ENCODE data around the gene KIAA1217. TPM values are rescaled to one million over a fixed set of nuclear protein-coding genes. Genes with fewer than 3 reads are reported as not detected.

KIAA1217 gene
- total and polyA plus RNA-seq, 5 donors = 14.6 to 43.6 (median 31.3) TPM

DNA sequence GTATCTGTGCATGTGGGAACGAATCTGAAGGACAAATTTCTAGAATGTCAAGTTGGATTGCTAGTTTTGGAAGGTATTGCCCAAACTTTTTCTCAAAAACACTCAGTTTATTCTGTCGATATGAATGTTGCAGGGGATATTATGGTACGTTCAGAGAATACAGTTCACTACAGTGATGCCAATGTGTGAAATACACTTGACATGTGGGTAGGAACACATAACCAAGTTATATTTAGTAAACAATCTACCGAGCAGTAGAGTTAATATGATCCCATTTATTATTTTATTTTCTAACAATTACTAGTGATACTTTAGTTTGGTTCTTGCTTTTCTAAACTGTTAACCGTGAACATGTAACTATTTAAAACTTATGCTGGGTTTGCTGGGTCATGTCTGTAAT lies 37.4 kb downstream of the KIAA1217 start:
- intact Hi-C loops (cut with DNase I) = no loop called here
- Histone ChIP-seq H3K27ac (ENCODE audit: low read length) (no peak overlapping the region), H3K27me3 (ENCODE audit: control insufficient read depth, insufficient read depth) (no peaks in the 10 kb centered on the region), H3K4me1 (ENCODE audit: control insufficient read depth, insufficient read depth, low read length) (peaks cover 4% of the 10 kb centered on the region), H3K4me3 (ENCODE audit: low read length) (no peak overlapping the region), H3K9me3 (ENCODE audit: control insufficient read depth, low read length) (no peaks in the 10 kb centered on the region)
- ATAC-seq = no peak
- 61% methylated on average over 5 of the region's 5 CpGs for WGBS
- no peak for DNase-seq

DNA sequence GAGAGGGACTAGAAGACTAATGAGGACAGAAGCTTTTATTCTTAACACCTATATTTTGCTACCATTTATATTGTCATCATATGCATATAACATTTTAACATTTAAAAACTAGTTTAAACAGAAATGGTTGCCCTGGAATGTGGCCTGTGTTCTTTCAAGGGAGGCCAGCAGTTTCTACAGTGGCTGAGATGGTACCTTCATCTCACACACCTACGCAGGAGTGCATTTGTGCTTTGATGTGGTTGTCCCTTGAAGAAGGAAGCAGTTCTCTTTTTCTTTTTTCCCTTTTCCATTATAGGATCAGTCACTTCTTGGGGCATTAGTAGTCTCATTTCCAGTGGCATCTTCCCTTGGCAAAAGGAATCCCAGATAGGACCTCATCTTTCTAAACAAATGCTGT lies 38.9 kb downstream of the KIAA1217 start:
- intact Hi-C loops (cut with DNase I) = no loop called here
- Histone ChIP-seq H3K4me3 (ENCODE audit: low read length) (no peak overlapping the region), H3K9me3 (ENCODE audit: control insufficient read depth, low read length) (no peaks in the 10 kb centered on the region), H3K4me1 (ENCODE audit: control insufficient read depth, insufficient read depth, low read length) (peaks cover 6% of the 10 kb centered on the region), H3K27me3 (ENCODE audit: control insufficient read depth, insufficient read depth) (no peaks in the 10 kb centered on the region), H3K27ac (ENCODE audit: low read length) (no peak overlapping the region)
- 39% methylated on average over 1 of the region's 1 CpG for WGBS
- ATAC-seq = no peak
- DNase-seq = no peak

DNA sequence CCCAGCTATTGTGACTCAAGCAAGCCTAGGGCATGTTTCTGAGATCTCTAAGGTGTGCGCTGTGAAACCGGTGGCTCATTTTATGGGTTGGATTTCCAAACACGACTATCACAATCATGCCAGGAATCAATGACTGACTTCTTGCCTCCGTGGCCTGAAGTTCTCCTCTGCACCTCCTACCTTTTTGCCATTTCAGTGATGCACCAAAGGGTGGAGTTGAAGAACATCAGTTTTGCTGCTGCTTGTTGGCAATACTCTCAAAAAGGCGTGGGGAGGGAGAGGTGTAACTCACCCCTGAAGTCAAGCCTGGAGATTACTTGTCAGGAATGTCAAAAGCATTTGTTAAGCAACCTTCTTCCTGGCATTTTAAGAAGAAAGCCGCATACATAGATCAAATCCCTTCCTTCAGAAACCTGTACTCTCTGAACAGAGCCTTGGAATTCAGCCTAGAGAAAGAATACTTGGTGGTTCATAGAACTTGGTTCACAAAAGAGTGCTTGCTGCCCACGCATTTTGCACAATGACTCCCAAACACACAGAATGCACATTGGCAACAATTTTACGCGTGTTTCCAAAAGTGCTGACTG lies 41.0 kb downstream of the KIAA1217 start:
- Histone ChIP-seq H3K4me1 (ENCODE audit: control insufficient read depth, insufficient read depth, low read length) (peaks cover 11% of the 10 kb centered on the region), H3K9me3 (ENCODE audit: control insufficient read depth, low read length) (no peaks in the 10 kb centered on the region), H3K4me3 (ENCODE audit: low read length) (no peak overlapping the region), H3K27me3 (ENCODE audit: control insufficient read depth, insufficient read depth) (no peaks in the 10 kb centered on the region), H3K27ac (ENCODE audit: low read length) (no peak overlapping the region)
- WGBS = 61% methylated on average over 9 of the region's 9 CpGs
- DNase-seq (no peak), ATAC-seq (no peak)
- intact Hi-C loops (cut with DNase I) = no loop called here

DNA sequence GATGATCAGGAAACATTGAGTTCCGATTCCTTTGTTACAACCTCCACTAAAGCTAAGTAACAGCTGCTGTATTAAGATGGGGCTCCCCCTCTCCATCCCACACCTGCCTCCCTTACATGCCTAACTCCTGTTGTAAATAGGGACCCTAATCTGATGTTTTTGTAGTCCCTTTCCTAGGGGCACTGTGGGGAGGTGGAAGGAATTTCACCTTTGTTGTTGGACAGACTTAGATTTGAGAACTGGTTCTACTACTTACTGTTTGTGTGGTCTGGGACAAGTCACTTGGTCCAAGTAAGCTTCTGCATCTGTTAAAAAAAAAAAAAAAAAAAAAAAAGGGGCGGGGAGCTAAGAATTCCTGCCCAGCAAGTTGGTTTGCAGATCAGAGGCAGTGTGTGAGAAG lies 42.6 kb downstream of the KIAA1217 start:
- Histone ChIP-seq H3K4me1 (ENCODE audit: control insufficient read depth, insufficient read depth, low read length) (peaks cover 15% of the 10 kb centered on the region), H3K4me3 (ENCODE audit: low read length) (no peak overlapping the region), H3K27me3 (ENCODE audit: control insufficient read depth, insufficient read depth) (no peaks in the 10 kb centered on the region), H3K9me3 (ENCODE audit: control insufficient read depth, low read length) (no peaks in the 10 kb centered on the region), H3K27ac (ENCODE audit: low read length) (no peak overlapping the region)
- DNase-seq (no peak), ATAC-seq (no peak)
- intact Hi-C loops (cut with DNase I) = no loop called here
- WGBS = 71% methylated on average over 2 of the region's 2 CpGs

DNA sequence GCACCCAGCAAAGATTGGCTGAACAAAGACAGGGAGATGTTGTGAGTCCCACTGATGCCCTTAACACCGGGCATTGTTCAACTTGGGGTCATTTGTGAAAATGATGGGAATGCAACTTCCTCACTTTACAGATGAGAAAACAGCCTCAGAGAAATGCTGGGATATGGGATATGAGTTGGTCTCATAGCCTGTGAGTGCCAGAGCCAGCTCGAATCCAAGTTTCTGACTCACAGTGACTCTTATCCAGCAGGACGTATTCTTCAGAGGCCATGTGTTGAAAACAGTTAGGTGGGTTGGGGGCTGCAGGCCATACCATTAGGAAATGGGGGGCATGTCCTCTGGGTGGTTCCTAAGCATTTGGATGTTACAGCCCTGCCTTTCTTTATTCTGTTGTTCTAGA lies 45.2 kb downstream of the KIAA1217 start:
- no peaks in the 10 kb centered on the region for H3K9me3 ChIP-seq (ENCODE audit: control insufficient read depth, low read length)
- H3K27me3 ChIP-seq (ENCODE audit: control insufficient read depth, insufficient read depth) = no peaks in the 10 kb centered on the region
- peak in 1 of 2 donors; percentile 28 for ATAC-seq
- no peak for DNase-seq
- H3K4me3 ChIP-seq (ENCODE audit: low read length) = no peak overlapping the region
- intact Hi-C loops (cut with DNase I) = no loop called here
- H3K4me1 ChIP-seq (ENCODE audit: control insufficient read depth, insufficient read depth, low read length) = peaks cover 20% of the 10 kb centered on the region
- WGBS = 58% methylated on average over 3 of the region's 3 CpGs
- no peak overlapping the region for H3K27ac ChIP-seq (ENCODE audit: low read length)

DNA sequence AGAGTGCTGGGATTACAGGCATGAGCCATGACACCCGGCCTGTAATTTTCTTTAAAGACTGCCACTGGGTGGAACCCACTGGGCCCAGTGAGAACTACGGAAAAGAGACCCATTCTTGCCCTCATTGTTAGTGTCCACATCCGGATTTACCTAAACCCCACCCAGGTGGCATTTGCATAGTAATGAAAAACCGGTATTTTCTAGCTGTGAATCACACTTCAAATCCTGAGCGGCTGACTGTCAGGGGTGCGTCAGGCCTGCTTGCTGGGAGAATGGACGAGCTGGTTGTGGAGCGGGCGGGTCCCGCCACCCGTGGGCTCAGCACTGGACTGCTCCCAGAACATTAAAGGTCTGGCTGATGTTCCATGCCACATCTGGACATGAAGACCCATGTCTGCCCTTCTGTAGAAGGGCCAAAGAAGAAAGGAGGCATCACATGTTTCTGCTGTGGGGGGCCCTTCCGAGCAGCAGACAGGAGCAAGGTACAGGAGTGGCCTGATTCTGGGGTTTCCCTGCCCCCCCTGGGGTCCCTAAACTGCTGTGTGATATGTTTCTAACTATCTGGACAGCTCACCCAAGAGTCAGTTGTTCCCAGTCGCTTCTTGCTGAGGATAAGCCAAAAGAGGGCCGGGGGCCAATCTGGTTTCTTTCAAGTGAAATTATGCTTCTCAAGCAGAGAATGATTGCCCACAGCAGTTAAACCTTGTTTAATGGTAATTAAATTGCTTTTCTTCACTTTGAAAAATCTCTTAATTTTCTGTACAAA lies 46.4 kb downstream of the KIAA1217 start:
- intact Hi-C loops (cut with DNase I) = no loop called here
- H3K4me1 ChIP-seq (ENCODE audit: control insufficient read depth, insufficient read depth, low read length) = peaks cover 16% of the 10 kb centered on the region
- H3K27me3 ChIP-seq (ENCODE audit: control insufficient read depth, insufficient read depth) = no peaks in the 10 kb centered on the region
- ATAC-seq = no peak
- 75% methylated on average over 14 of the region's 14 CpGs for WGBS
- H3K27ac ChIP-seq (ENCODE audit: low read length) = no peak overlapping the region
- H3K9me3 ChIP-seq (ENCODE audit: control insufficient read depth, low read length) = no peaks in the 10 kb centered on the region
- no peak overlapping the region for H3K4me3 ChIP-seq (ENCODE audit: low read length)
- no peak for DNase-seq

DNA sequence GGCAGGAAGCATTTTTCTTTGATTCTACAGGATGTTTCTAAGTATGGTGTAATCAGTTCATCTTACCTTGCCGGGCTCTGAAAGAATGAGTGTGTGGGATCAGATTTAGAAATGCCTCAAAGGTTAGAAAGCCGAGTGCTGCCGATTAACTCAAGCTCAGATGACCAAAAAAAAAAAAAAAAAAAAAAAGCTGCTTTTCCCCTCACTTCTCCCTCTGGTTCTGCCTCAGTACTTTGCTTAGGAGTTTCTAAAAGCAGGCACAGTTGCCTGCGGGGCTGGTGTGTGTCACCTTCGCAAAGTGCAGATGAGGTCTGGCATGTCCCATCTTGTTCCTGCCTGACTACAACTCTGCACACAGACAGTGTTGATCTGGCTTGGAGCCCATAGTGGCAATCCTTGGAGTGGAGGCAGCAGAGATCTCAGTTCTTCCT lies 47.0 kb downstream of the KIAA1217 start:
- DNase-seq (peak; percentile 23 to 64 (median 62)), ATAC-seq (peak; percentile 62 to 83)
- H3K27ac ChIP-seq (ENCODE audit: low read length) = peak overlapping the region; percentile 74
- H3K27me3 ChIP-seq (ENCODE audit: control insufficient read depth, insufficient read depth) = no peaks in the 10 kb centered on the region
- 29% methylated on average over 5 of the region's 5 CpGs for WGBS
- H3K9me3 ChIP-seq (ENCODE audit: control insufficient read depth, low read length) = no peaks in the 10 kb centered on the region
- no peak overlapping the region for H3K4me3 ChIP-seq (ENCODE audit: low read length)
- H3K4me1 ChIP-seq (ENCODE audit: control insufficient read depth, insufficient read depth, low read length) = peaks cover 16% of the 10 kb centered on the region
- intact Hi-C loops (cut with DNase I) = no loop called here

DNA sequence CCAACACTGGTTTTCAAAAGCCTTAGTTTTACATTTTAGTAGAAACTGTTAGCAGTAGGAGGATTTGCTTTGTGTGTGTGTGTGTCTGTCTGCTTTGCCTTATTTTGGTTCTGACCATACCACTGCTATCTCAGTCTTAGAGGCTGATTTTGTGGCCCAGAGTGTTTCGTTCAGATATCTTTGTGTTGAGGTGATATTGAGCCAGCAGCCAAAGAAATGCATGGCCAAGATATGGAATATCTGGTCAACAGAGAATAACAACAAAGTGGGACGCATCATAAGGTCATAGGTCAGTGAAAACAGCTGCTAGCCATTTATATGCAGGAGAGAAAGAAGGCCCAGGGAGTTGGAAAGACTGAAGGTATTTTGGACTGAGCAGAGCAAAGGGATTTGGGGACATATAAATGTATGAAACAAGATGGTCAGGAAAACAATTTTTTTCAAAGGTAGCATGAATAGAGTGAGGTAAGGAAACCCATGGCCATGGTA lies 47.7 kb downstream of the KIAA1217 start:
- WGBS = 39% methylated on average over 2 of the region's 2 CpGs
- H3K4me1 ChIP-seq (ENCODE audit: control insufficient read depth, insufficient read depth, low read length) = peaks cover 16% of the 10 kb centered on the region

DNA sequence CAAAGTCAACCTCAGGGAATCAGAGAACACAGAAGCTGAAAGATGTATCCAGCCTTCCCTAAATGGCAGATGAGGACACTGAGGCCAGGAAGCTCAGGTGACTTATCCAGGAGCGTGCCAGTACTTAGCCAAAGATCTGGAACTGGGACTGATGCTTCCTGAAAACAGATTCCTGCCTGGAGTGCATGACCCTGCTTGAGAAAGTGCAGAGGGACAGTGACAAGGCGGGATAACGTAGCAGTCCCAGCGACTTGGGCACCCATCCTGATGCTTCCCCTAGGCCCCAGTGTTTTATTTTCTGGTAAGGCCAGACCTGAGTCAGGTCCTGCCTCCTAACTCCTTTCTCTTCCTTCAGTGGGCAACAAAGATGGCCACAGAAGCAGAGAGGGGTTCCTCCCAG lies 48.6 kb downstream of the KIAA1217 start:
- 74% methylated on average over 4 of the region's 4 CpGs for WGBS
- no peaks in the 10 kb centered on the region for H3K27me3 ChIP-seq (ENCODE audit: control insufficient read depth, insufficient read depth)
- H3K4me1 ChIP-seq (ENCODE audit: control insufficient read depth, insufficient read depth, low read length) = peaks cover 17% of the 10 kb centered on the region
- no peaks in the 10 kb centered on the region for H3K9me3 ChIP-seq (ENCODE audit: control insufficient read depth, low read length)
- intact Hi-C loops (cut with DNase I) = no loop called here
- no peak overlapping the region for H3K4me3 ChIP-seq (ENCODE audit: low read length)
- ATAC-seq (no peak), DNase-seq (no peak)
- no peak overlapping the region for H3K27ac ChIP-seq (ENCODE audit: low read length)

More for the DNA sequence above, 47.7 kb downstream of the KIAA1217 start:
- DNase-seq = no peak
- intact Hi-C loops (cut with DNase I) = no loop called here
- Histone ChIP-seq H3K27ac (ENCODE audit: low read length) (peak overlapping the region; percentile 30), H3K27me3 (ENCODE audit: control insufficient read depth, insufficient read depth) (no peaks in the 10 kb centered on the region), H3K9me3 (ENCODE audit: control insufficient read depth, low read length) (no peaks in the 10 kb centered on the region), H3K4me3 (ENCODE audit: low read length) (no peak overlapping the region)
- ATAC-seq = peak in 1 of 2 donors; percentile 32

DNA sequence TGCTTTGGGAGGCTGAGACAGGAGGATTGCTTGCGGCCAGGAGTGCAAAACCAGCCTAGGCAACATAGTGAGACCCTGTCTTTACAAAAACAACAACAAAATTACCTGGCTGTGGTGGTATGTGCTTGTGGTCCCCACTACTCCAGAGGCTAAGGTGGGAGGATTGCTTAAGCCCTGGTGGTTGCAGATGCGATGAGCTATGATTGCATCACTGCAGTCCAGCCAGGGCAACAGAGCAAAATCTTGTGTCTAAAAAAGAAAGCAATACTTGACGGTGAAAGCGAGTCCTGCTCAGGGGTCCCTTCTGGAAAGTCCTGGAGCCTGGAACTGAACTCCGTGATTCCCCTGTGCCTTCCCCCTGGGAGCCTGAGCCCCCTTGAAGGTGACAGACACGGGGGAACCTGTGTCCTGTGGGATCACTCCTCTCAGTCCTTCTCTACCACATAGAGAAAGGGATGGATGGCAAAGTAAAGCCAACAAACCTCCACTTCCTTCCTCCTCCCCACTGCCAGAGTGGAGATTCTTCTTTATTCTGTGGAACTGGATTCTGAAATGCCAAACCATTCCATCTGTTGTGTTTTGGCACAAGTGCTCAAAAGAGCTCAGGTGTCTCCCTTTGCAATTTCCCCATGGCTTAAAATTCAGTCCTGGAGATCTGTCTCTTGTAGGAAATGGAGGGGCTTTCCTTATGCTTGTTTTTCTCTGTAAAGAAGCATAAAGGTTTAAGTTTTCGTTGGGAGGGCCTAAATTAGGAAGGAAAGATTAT lies 50.6 kb downstream of the KIAA1217 start:
- ATAC-seq = no peak

DNA sequence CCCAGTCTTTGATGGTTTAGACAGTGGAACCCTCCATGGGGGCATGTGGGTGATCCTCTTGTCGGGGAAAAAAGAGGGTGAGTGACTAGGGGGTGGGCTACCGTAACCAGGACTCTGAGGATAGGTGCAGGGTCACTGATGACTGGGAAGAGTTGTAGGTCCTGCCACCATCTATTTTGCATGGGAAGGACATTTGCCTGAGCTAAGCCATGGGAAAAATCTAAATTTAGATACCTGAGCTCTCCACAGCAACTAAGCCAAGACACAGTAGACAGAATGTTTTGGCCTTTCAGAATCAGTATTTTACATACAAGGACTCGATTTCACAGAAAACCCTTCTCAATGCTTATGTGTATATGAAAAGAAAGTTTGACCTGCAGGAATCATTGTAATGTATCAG lies 52.7 kb downstream of the KIAA1217 start:
- intact Hi-C loops (cut with DNase I) = no loop called here
- Histone ChIP-seq H3K9me3 (ENCODE audit: control insufficient read depth, low read length) (no peaks in the 10 kb centered on the region), H3K27ac (ENCODE audit: low read length) (no peak overlapping the region), H3K4me1 (ENCODE audit: control insufficient read depth, insufficient read depth, low read length) (peaks cover 9% of the 10 kb centered on the region), H3K4me3 (ENCODE audit: low read length) (no peak overlapping the region), H3K27me3 (ENCODE audit: control insufficient read depth, insufficient read depth) (no peaks in the 10 kb centered on the region)
- DNase-seq (no peak), ATAC-seq (peak; percentile 55 to 63)
- WGBS = 76% methylated on average over 3 of the region's 3 CpGs

More for the DNA sequence above, 50.6 kb downstream of the KIAA1217 start:
- intact Hi-C loops (cut with DNase I) = no loop called here
- H3K27me3 ChIP-seq (ENCODE audit: control insufficient read depth, insufficient read depth) = no peaks in the 10 kb centered on the region
- no peaks in the 10 kb centered on the region for H3K9me3 ChIP-seq (ENCODE audit: control insufficient read depth, low read length)
- H3K4me1 ChIP-seq (ENCODE audit: control insufficient read depth, insufficient read depth, low read length) = peaks cover 13% of the 10 kb centered on the region
- 80% methylated on average over 7 of the region's 7 CpGs for WGBS
- DNase-seq = no peak
- H3K4me3 ChIP-seq (ENCODE audit: low read length) = no peak overlapping the region
- no peak overlapping the region for H3K27ac ChIP-seq (ENCODE audit: low read length)

All from right cardiac atrium (tissue), 5 donors.